SK-MEL-5 (cell line): ENCODE data around the gene TM7SF3. TPM values are rescaled to one million over a fixed set of nuclear protein-coding genes. Genes with fewer than 3 reads are reported as not detected.
"Not testable (repeated sequence)": the region's sequence is repeated elsewhere in the genome, so short reads cannot be mapped to it uniquely, and the experiment has no call there.

Experiments used
- DNase-seq: peaks from one replicate; pipeline ENCODE4 v3.0.0-alpha.2; 2016; ENCODE audit warnings: low read depth, low spot score
- in situ Hi-C: cut with HindIII; loops from 2 replicates; pipeline ENCODE4 v1.10.0; 2016; ENCODE audit warnings: low sequenced_read_pairs, high pct_unique_total_duplicates, low pct_unique_long_range_greater_than_20kb
- polyA plus RNA-seq, 2 experiments: library from polyadenylated mRNA; depleted of rRNA; stranded (reverse); fragments of >200 nt; gene quantifications; 2 replicates each; pipeline ENCODE4 v1.2.3, GENCODE V29; 2015
- total RNA-seq: library from RNA; depleted of rRNA; stranded (reverse); fragments of >200 nt; shearing (Covaris generic); gene quantifications from 2 replicates; pipeline ENCODE4 v1.2.3, GENCODE V29; 2014; rRNA removed

TM7SF3 gene
- total RNA-seq, result 245 and 250 TPM in 2 replicates
- 237 and 279 TPM in 2 replicates for polyA plus RNA-seq (2015; cell fraction: cytosol; rRNA removed)
- 94.2 and 103 TPM in 2 replicates for polyA plus RNA-seq (2015; cell fraction: nucleus; rRNA removed)

GRCh38 chr12:27014085-27014858 is at the start of gene TM7SF3:
TSS of gene TM7SF3 (minus strand) at chr12:27014384. CDS start at chr12:27014168, 216 bp downstream.
- in situ Hi-C loops, result no loop called here
- DNase-seq, result peak; percentile 89

GRCh38 chr12:27063250-27063851 is 49.2 kb upstream of the TM7SF3 start:
- no peak for DNase-seq
- in situ Hi-C loops, result no loop called here

- no peak for DNase-seq
- in situ Hi-C loops, result no loop called here
These were observed 47.1 kb upstream of the TM7SF3 start for GRCh38 chr12:27061317-27061716.

- in situ Hi-C loops, result no loop called here
- DNase-seq, result no peak
These were observed 46.6 kb upstream of the TM7SF3 start for GRCh38 chr12:27060740-27061139.

GRCh38 chr12:27057543-27057942 is 43.4 kb upstream of the TM7SF3 start:
- in situ Hi-C loops, result no loop called here
- no peak for DNase-seq

GRCh38 chr12:27055966-27056365 is 41.8 kb upstream of the TM7SF3 start:
- in situ Hi-C loops, result no loop called here
- no peak for DNase-seq

GRCh38 chr12:27052742-27053141 is 38.6 kb upstream of the TM7SF3 start:
- no peak for DNase-seq
- in situ Hi-C loops, result no loop called here

GRCh38 chr12:27052176-27052575 is 38.0 kb upstream of the TM7SF3 start:
- in situ Hi-C loops, result no loop called here
- DNase-seq, result no peak

- in situ Hi-C loops, result no loop called here
- peak; percentile 70 for DNase-seq
These were observed 34.9 kb upstream of the TM7SF3 start for GRCh38 chr12:27048822-27049752.

- DNase-seq, in situ Hi-C loops: not testable (repeated sequence)
These were observed 27.8 kb upstream of the TM7SF3 start for GRCh38 chr12:27042018-27042417.

- DNase-seq, in situ Hi-C loops: not testable (repeated sequence)
These were observed 26.5 kb upstream of the TM7SF3 start for GRCh38 chr12:27040637-27041036.

GRCh38 chr12:27034607-27035293 is 20.6 kb upstream of the TM7SF3 start:
- in situ Hi-C loops, result no loop called here
- no peak for DNase-seq

GRCh38 chr12:27032679-27033078 is 18.5 kb upstream of the TM7SF3 start:
- DNase-seq, result no peak
- in situ Hi-C loops, result no loop called here

- in situ Hi-C loops, result no loop called here
- DNase-seq, result no peak
These were observed 17.3 kb upstream of the TM7SF3 start for GRCh38 chr12:27031531-27031930.

GRCh38 chr12:27026257-27026656 is 12.1 kb upstream of the TM7SF3 start:
- no peak for DNase-seq
- in situ Hi-C loops, result no loop called here

GRCh38 chr12:27025116-27025515 is 10.9 kb upstream of the TM7SF3 start:
- DNase-seq, result no peak
- in situ Hi-C loops, result no loop called here

GRCh38 chr12:27024291-27024690 is 10.1 kb upstream of the TM7SF3 start:
- in situ Hi-C loops, result no loop called here
- DNase-seq, result no peak
